ENCODE data around the gene PDE1A. TPM values are rescaled to one million over a fixed set of nuclear protein-coding genes. Genes with fewer than 3 reads are reported as not detected.
"Not testable (repeated sequence)": the region's sequence is repeated elsewhere in the genome, so short reads cannot be mapped to it uniquely, and the experiment has no call there.

Gene PDE1A
- total and polyA plus RNA-seq, 2 experiments from 2014 or later, result 1.0 to 4.7 TPM

GRCh38 chr2:182281276-182281675 lies 145.6 kb downstream of the PDE1A start:
- H3K79me2 ChIP-seq, result no peaks in the 10 kb centered on the region
- no peak overlapping the region for H3K27ac ChIP-seq
- no peaks in the 10 kb centered on the region for H3K9me3 ChIP-seq (ENCODE audit: low read depth)
- H3K36me3 ChIP-seq (replicated peaks; ENCODE audit: insufficient read depth, low read depth), result no peaks in the 10 kb centered on the region
- no peak overlapping the region for H2AFZ ChIP-seq
- TF ChIP-seq, protein P1, sequence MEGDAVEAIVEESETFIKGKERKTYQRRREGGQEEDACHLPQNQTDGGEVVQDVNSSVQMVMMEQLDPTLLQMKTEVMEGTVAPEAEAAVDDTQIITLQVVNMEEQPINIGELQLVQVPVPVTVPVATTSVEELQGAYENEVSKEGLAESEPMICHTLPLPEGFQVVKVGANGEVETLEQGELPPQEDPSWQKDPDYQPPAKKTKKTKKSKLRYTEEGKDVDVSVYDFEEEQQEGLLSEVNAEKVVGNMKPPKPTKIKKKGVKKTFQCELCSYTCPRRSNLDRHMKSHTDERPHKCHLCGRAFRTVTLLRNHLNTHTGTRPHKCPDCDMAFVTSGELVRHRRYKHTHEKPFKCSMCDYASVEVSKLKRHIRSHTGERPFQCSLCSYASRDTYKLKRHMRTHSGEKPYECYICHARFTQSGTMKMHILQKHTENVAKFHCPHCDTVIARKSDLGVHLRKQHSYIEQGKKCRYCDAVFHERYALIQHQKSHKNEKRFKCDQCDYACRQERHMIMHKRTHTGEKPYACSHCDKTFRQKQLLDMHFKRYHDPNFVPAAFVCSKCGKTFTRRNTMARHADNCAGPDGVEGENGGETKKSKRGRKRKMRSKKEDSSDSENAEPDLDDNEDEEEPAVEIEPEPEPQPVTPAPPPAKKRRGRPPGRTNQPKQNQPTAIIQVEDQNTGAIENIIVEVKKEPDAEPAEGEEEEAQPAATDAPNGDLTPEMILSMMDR (IDR thresholded peaks at IDR 0.05; ENCODE audit: poor library complexity), result no peak
- TF ChIP-seq EZH2 (IDR thresholded peaks at IDR 0.05; ENCODE audit: borderline replicate concordance) (no peak), EZH2phosphoT487 (IDR thresholded peaks at IDR 0.05; ENCODE audit: low read depth, severe bottlenecking, unreplicated experiment) (no peak)
- WGBS (ENCODE audit: low lambda C conversion rate, missing lambda C conversion rate), result 74% methylated on average over 3 of the region's 3 CpGs
- no peaks in the 10 kb centered on the region for H3K27me3 ChIP-seq
- H3K4me3 ChIP-seq, result no peak overlapping the region
- no peaks in the 10 kb centered on the region for H3K4me1 ChIP-seq (ENCODE audit: insufficient read depth)
- no peak for DNase-seq (ENCODE audit: low spot score)
- no peaks in the 10 kb centered on the region for H4K20me1 ChIP-seq (ENCODE audit: insufficient read depth, poor library complexity, severe bottlenecking)
- no peak overlapping the region for H3K4me2 ChIP-seq
- no peaks in the 10 kb centered on the region for H3K9me2 ChIP-seq (replicated peaks; ENCODE audit: insufficient read depth)

- TF ChIP-seq EZH2phosphoT487 (IDR thresholded peaks at IDR 0.05; ENCODE audit: low read depth, severe bottlenecking, unreplicated experiment) (no peak), EZH2 (IDR thresholded peaks at IDR 0.05; ENCODE audit: borderline replicate concordance) (no peak)
- TF ChIP-seq, protein P1 (IDR thresholded peaks at IDR 0.05; ENCODE audit: poor library complexity), result no peak
- Histone ChIP-seq H3K27me3 (no peaks in the 10 kb centered on the region), H4K20me1 (ENCODE audit: insufficient read depth, poor library complexity, severe bottlenecking) (no peaks in the 10 kb centered on the region), H3K36me3 (replicated peaks; ENCODE audit: insufficient read depth, low read depth) (no peaks in the 10 kb centered on the region), H3K4me1 (ENCODE audit: insufficient read depth) (no peaks in the 10 kb centered on the region), H3K27ac (no peak overlapping the region), H3K9me3 (ENCODE audit: low read depth) (no peaks in the 10 kb centered on the region), H3K9me2 (replicated peaks; ENCODE audit: insufficient read depth) (no peaks in the 10 kb centered on the region), H3K4me3 (no peak overlapping the region), H2AFZ (no peak overlapping the region), H3K79me2 (no peaks in the 10 kb centered on the region), H3K4me2 (no peak overlapping the region)
- DNase-seq (ENCODE audit: low spot score), result no peak
Observed at GRCh38 chr2:182280118-182280517, 146.7 kb downstream of the PDE1A start.

DNA sequence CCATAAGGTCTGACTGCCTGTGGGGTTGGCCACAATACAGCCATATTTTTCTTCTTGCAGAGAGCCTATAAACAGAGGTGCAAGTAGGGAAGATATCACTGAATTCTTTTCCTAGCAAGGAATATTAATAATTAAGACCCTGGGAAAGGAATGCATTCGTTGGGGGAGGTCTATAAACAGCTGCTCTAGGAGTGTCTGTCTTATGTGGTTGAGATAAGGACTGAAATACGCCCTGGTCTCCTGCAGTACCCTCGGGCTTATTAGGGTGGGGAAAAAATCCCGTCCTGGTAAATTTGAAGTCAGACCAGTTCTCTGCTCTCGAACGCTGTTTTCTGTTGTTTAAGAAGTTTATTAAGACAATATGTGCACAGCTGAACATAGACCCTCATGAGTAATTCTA lies 150.2 kb downstream of the PDE1A start:
- not testable (repeated sequence) for DNase-seq (ENCODE audit: low spot score); H3K4me2 ChIP-seq; H3K4me1 ChIP-seq (ENCODE audit: insufficient read depth); H3K27ac ChIP-seq; H3K9me2 ChIP-seq (replicated peaks; ENCODE audit: insufficient read depth); H3K36me3 ChIP-seq (replicated peaks; ENCODE audit: insufficient read depth, low read depth); H3K79me2 ChIP-seq; H2AFZ ChIP-seq; H3K4me3 ChIP-seq; H3K9me3 ChIP-seq (ENCODE audit: low read depth); H3K27me3 ChIP-seq; H4K20me1 ChIP-seq (ENCODE audit: insufficient read depth, poor library complexity, severe bottlenecking)
- whole genome bisulfite sequencing (ENCODE audit: low lambda C conversion rate, missing lambda C conversion rate), result 80% methylated on average over 6 of the region's 6 CpGs

GRCh38 chr2:182267971-182268370 lies 158.9 kb downstream of the PDE1A start:
- H3K9me3 ChIP-seq (ENCODE audit: low read depth), result no peaks in the 10 kb centered on the region
- H3K9me2 ChIP-seq (replicated peaks; ENCODE audit: insufficient read depth), result no peaks in the 10 kb centered on the region
- H3K4me2 ChIP-seq, result no peak overlapping the region
- H3K27ac ChIP-seq, result no peak overlapping the region
- H3K4me3 ChIP-seq, result no peak overlapping the region
- H3K36me3 ChIP-seq (replicated peaks; ENCODE audit: insufficient read depth, low read depth), result no peaks in the 10 kb centered on the region
- no peaks in the 10 kb centered on the region for H3K79me2 ChIP-seq
- no peak overlapping the region for H2AFZ ChIP-seq
- H4K20me1 ChIP-seq (ENCODE audit: insufficient read depth, poor library complexity, severe bottlenecking), result no peaks in the 10 kb centered on the region
- H3K4me1 ChIP-seq (ENCODE audit: insufficient read depth), result no peaks in the 10 kb centered on the region
- no peak for DNase-seq (ENCODE audit: low spot score)
- WGBS (ENCODE audit: low lambda C conversion rate, missing lambda C conversion rate), result 89% methylated on average over 1 of the region's 1 CpG
- TF ChIP-seq, protein P1 (IDR thresholded peaks at IDR 0.05; ENCODE audit: poor library complexity), result no peak
- TF ChIP-seq EZH2 (IDR thresholded peaks at IDR 0.05; ENCODE audit: borderline replicate concordance) (no peak), EZH2phosphoT487 (IDR thresholded peaks at IDR 0.05; ENCODE audit: low read depth, severe bottlenecking, unreplicated experiment) (no peak)
- H3K27me3 ChIP-seq, result no peaks in the 10 kb centered on the region
